Kidney capillary endothelial cell (primary cell): Measurements from ENCODE around the gene TARS2.

Experiments used
- DNase-seq: peaks from one replicate; pipeline ENCODE4 v3.0.0-alpha.2; 2018; ENCODE audit warnings: low spot score

Gene TARS2

DNA sequence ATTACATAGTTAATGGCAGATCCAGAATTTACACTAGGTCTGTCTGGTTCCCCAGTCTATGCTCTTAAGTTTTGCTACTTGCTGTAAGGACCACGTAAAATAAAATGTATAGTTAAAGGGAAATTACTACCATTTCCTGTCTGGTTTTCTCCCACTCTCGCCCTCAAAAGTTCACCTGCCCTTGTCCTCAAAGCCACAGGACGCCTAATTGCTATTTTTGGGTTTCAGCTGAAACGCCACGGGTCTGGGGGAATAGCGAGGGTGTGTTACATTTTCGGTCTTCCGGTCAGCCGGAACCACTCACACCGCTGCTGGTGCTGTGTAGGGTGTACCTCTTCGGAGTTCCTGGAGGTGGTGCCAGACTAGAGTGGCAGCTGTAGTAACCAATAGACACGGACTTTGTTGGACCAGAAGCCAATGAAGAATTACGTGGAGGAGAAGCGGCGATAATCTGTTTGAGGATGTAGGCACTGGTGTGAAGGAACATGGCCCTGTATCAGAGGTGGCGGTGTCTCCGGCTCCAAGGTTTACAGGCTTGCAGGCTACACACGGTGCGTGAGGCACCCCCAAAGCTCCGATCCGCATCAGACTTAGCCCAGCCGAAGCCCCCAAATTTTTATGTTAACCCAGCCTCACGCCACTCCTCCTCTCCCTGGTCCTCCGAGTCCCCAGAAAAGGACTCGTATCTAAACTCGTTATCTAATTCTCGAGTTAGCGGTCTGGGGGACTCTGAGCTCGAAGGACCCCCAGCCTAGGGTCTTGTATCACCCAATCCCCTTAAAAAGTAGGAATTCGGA is at the start of gene TARS2:
Gene TARS2, plus strand, starts transcription at position 454 of the 797 bp plus-strand sequence. Its CDS starts 32 bp downstream, at position 486.
- peak; percentile 97 for DNase-seq

GRCh38 chr1:150441121-150441520 is 46.1 kb upstream of the TARS2 start:
- DNase-seq, result no peak

DNA sequence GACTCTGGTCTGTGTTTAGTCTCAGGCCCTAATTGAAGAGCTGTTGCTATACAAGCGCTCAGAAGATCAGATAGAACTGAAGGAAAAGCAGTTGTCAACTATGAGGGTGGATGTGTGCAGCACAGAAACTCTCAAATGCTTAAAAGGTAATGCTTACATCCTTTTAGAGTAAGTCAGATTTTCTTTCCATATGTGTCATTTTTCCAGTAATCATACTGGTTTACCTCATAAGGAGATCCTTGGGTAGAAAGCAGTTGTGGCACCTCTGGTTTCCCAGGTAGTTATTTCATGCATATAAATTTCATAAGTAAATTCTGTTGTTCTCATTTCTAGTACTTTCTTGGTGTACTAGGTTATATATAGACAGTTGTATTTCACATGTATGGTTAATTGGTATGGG is 43.0 kb upstream of the TARS2 start:
- DNase-seq, result no peak

GRCh38 chr1:150456146-150456647 is 31.0 kb upstream of the TARS2 start:
- DNase-seq, result no peak

- DNase-seq, result peak; percentile 50
Observed at GRCh38 chr1:150464422-150464826, 22.8 kb upstream of the TARS2 start.

GRCh38 chr1:150466964-150467363 is 20.3 kb upstream of the TARS2 start:
- no peak for DNase-seq

GRCh38 chr1:150469291-150469690 is 17.9 kb upstream of the TARS2 start:
- DNase-seq, result no peak

GRCh38 chr1:150472601-150473200 is 14.5 kb upstream of the TARS2 start:
- no peak for DNase-seq

DNA sequence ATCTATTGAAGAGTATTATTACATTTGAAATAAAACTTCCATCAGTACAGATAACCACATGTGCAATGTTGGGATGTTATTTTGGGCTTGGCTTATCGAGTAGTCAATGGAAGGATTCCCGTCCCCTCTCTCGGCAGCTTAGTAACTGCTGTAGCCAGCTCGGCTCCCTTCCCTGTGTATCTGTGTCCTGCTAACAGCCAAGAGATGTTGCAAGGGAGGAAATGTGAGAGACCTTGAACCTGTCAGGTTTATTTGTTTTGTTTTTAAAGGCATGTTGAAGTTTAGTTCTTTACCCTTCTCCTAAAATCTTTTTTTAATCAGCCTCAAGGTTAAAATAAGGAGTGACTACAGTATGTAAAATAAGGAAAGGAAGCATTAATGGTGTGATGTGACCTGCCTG is 13.6 kb upstream of the TARS2 start:
- no peak for DNase-seq

DNA sequence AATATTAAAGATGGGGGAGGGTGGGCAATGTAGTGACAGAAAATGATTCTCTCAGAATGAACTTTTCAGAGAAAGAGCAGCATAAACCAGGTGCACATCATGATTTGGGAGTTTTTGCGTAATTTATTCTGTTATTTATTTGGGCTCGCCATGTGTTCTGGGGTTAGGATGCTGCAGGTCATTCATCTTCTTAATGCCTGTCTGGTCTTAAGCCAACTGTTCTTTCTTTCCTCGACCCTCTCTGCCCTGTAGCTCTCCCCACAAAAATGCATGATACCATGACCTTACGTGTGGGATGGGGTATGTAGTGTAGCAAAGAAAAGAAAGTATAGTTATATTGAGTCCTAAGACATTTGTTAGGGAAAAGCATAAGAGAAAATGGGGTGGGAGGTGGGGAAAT is 12.3 kb upstream of the TARS2 start:
- DNase-seq, result no peak

GRCh38 chr1:150476754-150477153 is 10.5 kb upstream of the TARS2 start:
- DNase-seq, result no peak

DNA sequence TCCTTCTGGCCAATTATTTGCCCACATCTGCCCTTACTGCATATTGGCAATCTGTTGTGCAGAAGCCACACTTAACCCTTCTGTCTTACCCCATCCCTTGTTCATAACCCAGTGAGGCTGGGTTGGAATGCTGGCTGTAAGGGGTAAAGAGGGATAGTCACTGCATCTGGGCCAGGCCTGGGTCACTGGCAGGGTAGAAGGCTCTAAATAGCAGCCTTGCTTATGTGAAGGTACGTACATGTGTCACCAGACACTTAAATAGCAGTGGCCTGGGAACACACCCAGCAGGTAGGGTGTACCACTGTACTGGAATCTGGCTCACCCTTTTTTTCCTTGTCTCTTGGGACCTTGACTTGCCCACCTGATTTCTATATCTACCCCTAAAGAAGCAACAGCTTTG is 9.9 kb upstream of the TARS2 start:
- no peak for DNase-seq

GRCh38 chr1:150477733-150478132 is 9.5 kb upstream of the TARS2 start:
- no peak for DNase-seq

- no peak for DNase-seq
Observed at GRCh38 chr1:150479370-150479769, 7.8 kb upstream of the TARS2 start.

GRCh38 chr1:150479927-150480352 is 7.3 kb upstream of the TARS2 start:
- no peak for DNase-seq

DNA sequence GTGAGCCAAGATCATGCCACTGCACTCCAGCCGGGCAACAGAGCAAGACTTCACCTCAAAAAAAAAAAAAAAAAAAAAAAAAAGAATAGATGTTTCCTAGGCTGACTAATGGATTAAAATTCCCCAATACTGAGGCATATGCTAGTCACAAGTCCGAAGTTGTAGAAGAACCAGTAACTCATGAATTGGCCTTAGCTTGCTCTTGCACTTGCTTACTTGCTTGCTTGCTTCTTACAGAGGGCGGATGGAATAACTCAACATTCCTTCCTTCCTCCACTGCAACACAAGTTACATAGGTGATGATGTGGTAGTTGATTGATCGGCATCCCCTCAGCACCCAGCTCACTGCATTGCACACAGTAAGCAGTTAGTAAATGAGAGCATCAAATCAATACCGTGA is 2.8 kb upstream of the TARS2 start:
- no peak for DNase-seq

DNA sequence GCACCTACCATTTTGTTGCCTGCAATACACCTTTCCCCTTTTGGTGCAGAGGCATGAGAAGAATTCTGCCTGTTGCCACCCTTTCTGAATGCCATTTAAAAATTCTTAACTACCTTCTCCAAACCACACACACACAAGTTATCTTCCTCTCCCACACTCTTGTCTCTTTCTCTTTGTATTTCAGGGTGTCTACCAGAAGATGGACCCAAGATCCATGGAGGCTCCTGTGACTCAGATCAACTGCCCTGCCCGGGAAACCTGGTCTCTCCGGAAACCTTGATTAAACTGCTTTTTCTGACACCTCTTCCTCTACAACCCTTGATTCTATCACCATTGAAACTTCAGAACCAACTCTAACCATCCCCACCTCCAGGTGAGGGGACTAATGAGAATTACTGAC is 2.4 kb upstream of the TARS2 start:
- DNase-seq, result no peak

- DNase-seq, result no peak
Observed at GRCh38 chr1:150487763-150488115, 520 bp downstream of the TARS2 start.

GRCh38 chr1:150493175-150493574 is 6.0 kb downstream of the TARS2 start:
- DNase-seq, result no peak

- no peak for DNase-seq
Observed at GRCh38 chr1:150498342-150498741, 11.1 kb downstream of the TARS2 start.

- DNase-seq, result no peak
Observed at GRCh38 chr1:150505431-150505830, 18.2 kb downstream of the TARS2 start.

GRCh38 chr1:150507912-150508864 is 21.0 kb downstream of the TARS2 start, which contains the start of gene ECM1:
TSS of gene ECM1 (plus strand) at chr1:150508109. CDS start at chr1:150508210, 101 bp downstream.
- peak; percentile 72 for DNase-seq
